Hepatocyte (in vitro differentiated cells): ENCODE measurements around the gene NOL8. TPM values are rescaled to one million over a fixed set of nuclear protein-coding genes. Genes with fewer than 3 reads are reported as not detected.

Experiments used
- DNase-seq: peaks from one replicate; pipeline ENCODE4 v3.0.0-alpha.2; 2016; ENCODE audit warnings: low spot score
- H2AFZ ChIP-seq: fragments of 200-600 bp; sonication (generic); 2 replicates; pipeline ENCODE4 v1.6.0; 2016; ENCODE audit warnings: antibody characterized with exemption, mild to moderate bottlenecking
- H3K27ac ChIP-seq: fragments of 200-600 bp; sonication (generic); 2 replicates; pipeline ENCODE4 v1.5.1; 2016; ENCODE audit warnings: mild to moderate bottlenecking
- H3K27me3 ChIP-seq: fragments of 200-600 bp; sonication (generic); 2 replicates; pipeline ENCODE4 v1.6.1; 2016
- H3K36me3 ChIP-seq: fragments of 200-600 bp; sonication (generic); replicated peaks from 2 replicates; pipeline ENCODE4 v1.5.1; 2016; ENCODE audit warnings: low read depth; ENCODE audit not compliant: insufficient read depth
- H3K4me1 ChIP-seq: fragments of 200-600 bp; sonication (generic); 2 replicates; pipeline ENCODE4 v1.5.1; 2016; ENCODE audit warnings: mild to moderate bottlenecking, moderate library complexity; ENCODE audit not compliant: insufficient read depth
- H3K4me2 ChIP-seq: fragments of 200-600 bp; sonication (generic); 2 replicates; pipeline ENCODE4 v1.6.0; 2016
- H3K4me3 ChIP-seq: fragments of 200-600 bp; sonication (generic); 2 replicates; pipeline ENCODE4 v1.5.1; 2016; ENCODE audit warnings: mild to moderate bottlenecking
- H3K79me2 ChIP-seq: fragments of 200-600 bp; sonication (generic); 2 replicates; pipeline ENCODE4 v1.6.0; 2017; ENCODE audit warnings: mild to moderate bottlenecking
- H3K9me2 ChIP-seq: fragments of 200-600 bp; sonication (generic); replicated peaks from 2 replicates; pipeline ENCODE4 v1.6.0; 2017; ENCODE audit warnings: mild to moderate bottlenecking; ENCODE audit not compliant: insufficient read depth
- H3K9me3 ChIP-seq: fragments of 200-600 bp; sonication (generic); 2 replicates; pipeline ENCODE4 v1.5.1; 2016; ENCODE audit warnings: low read depth, mild to moderate bottlenecking
- H4K20me1 ChIP-seq: fragments of 200-600 bp; sonication (generic); 2 replicates; pipeline ENCODE4 v1.6.0; 2016; ENCODE audit warnings: mild to moderate bottlenecking; ENCODE audit not compliant: insufficient read depth, poor library complexity, severe bottlenecking
- EZH2 ChIP-seq: fragments of 200-600 bp; sonication (generic); IDR thresholded peaks from 2 replicates; pipeline ENCODE4 v1.6.1; 2016; ENCODE audit warnings: antibody characterized with exemption, mild to moderate bottlenecking, borderline replicate concordance
- WGBS: methylation state at CpG from one replicate; pipeline ENCODE4 v1.1.6; 2016; ENCODE audit warnings: low lambda C conversion rate; ENCODE audit errors: missing lambda C conversion rate; 5-methylcytosine and 5-hydroxymethylcytosine counted together
- microRNA-seq: library from miRNA; unstranded; fragments of <30 nt; microRNA quantifications from one replicate; pipeline ENCODE4, GENCODE V29; 2017
- polyA plus RNA-seq: library from polyadenylated mRNA; unstranded; fragments of >200 nt; fragmentation: Nextera tagmentation; extraction: Ambion mirVana; gene quantifications from 2 replicates; pipeline ENCODE4 v1.2.1, GENCODE V29; 2016
- small RNA-seq: library from RNA; depleted of rRNA; stranded (forward); fragments of <200 nt; gene quantifications from one replicate; pipeline ENCODE3, GENCODE V24; 2014
- total RNA-seq: library from RNA; depleted of rRNA; stranded (reverse); fragments of >200 nt; gene quantifications from 2 replicates; pipeline ENCODE4 v1.2.3, GENCODE V29; 2014
- TF ChIP-seq, protein P1 (sequence below): fragments of 200-600 bp; sonication (generic); IDR thresholded peaks from 2 replicates; pipeline ENCODE4 v1.5.1; 2016; ENCODE audit warnings: antibody characterized with exemption, mild to moderate bottlenecking; ENCODE audit not compliant: poor library complexity

The NOL8 gene
- total and polyA plus RNA-seq, 2 experiments from 2014 or later = 17.5 to 28.9 TPM

DNA sequence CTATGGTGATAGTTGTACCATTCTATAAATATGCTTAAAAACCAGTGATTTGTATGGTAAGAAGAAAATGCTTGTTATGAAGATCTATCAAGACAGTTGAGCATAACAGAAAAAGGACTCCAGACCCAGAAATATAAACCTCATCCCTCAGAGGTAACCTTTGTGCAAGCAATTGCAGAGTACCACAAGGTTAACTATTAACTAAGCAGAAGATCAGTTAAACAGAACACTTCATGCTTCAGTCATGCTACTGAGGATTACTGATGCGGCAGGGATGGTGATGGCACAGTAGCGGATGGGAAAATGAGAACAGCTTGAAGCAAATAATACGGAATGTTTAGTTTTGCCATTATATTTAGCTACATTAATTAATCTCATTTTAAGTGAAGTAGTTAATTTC is 77.2 kb downstream of the NOL8 start:
- H3K9me2 ChIP-seq = no peaks in the 10 kb centered on the region
- H3K4me1 ChIP-seq = no peaks in the 10 kb centered on the region
- no peaks in the 10 kb centered on the region for H3K79me2 ChIP-seq
- 71% methylated on average over 3 of the region's 3 CpGs for WGBS
- no peaks in the 10 kb centered on the region for H3K36me3 ChIP-seq
- H4K20me1 ChIP-seq = no peaks in the 10 kb centered on the region
- no peaks in the 10 kb centered on the region for H3K27me3 ChIP-seq
- DNase-seq = peak; percentile 30
- no peak overlapping the region for H2AFZ ChIP-seq
- no peaks in the 10 kb centered on the region for H3K9me3 ChIP-seq
- H3K4me3 ChIP-seq = no peak overlapping the region
- no peak overlapping the region for H3K4me2 ChIP-seq
- no peak for TF ChIP-seq EZH2
- TF ChIP-seq, protein P1, sequence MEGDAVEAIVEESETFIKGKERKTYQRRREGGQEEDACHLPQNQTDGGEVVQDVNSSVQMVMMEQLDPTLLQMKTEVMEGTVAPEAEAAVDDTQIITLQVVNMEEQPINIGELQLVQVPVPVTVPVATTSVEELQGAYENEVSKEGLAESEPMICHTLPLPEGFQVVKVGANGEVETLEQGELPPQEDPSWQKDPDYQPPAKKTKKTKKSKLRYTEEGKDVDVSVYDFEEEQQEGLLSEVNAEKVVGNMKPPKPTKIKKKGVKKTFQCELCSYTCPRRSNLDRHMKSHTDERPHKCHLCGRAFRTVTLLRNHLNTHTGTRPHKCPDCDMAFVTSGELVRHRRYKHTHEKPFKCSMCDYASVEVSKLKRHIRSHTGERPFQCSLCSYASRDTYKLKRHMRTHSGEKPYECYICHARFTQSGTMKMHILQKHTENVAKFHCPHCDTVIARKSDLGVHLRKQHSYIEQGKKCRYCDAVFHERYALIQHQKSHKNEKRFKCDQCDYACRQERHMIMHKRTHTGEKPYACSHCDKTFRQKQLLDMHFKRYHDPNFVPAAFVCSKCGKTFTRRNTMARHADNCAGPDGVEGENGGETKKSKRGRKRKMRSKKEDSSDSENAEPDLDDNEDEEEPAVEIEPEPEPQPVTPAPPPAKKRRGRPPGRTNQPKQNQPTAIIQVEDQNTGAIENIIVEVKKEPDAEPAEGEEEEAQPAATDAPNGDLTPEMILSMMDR = no peak
- H3K27ac ChIP-seq = peak overlapping the region; percentile 40

Small RNA genes within 50 kb of the gene (microRNA-seq; reads per million reads assigned to microRNA genes)
- gene MIR3651 = 1.8 reads per million

Small RNA genes within 50 kb of the gene (small RNA-seq; reads per million reads assigned to genes)
- gene MIR3651 (not detected), gene SNORA84 (0.62 reads per million, percentile 50 among the genes with 10 or more reads in this experiment)

Other genes with a start within 250 kb of the NOL8 start
- gene SPTLC1, start 209.9 kb downstream of the NOL8 start, total RNA-seq = 101 and 102 TPM in 2 replicates
- gene SPTLC1, start 209.9 kb downstream of the NOL8 start, polyA plus RNA-seq = 67.6 and 76.8 TPM in 2 replicates
- 158 and 180 TPM in 2 replicates for gene IARS1, start 31.7 kb downstream of the NOL8 start, total RNA-seq
- gene IARS1, start 31.7 kb downstream of the NOL8 start, polyA plus RNA-seq = 74.4 and 76.7 TPM in 2 replicates
- gene CENPP, start 603 bp upstream of the NOL8 start, total RNA-seq = 2.0 and 5.9 TPM in 2 replicates
- 2.8 and 5.1 TPM in 2 replicates for gene CENPP, start 603 bp upstream of the NOL8 start, polyA plus RNA-seq
- 43.5 and 56.6 TPM in 2 replicates for gene OGN, start 79.2 kb upstream of the NOL8 start, total RNA-seq
- gene OGN, start 79.2 kb upstream of the NOL8 start, polyA plus RNA-seq = 12.6 and 16.7 TPM in 2 replicates
- 0.17 and 0.28 TPM in 2 replicates for gene OMD, start 99.1 kb upstream of the NOL8 start, total RNA-seq
- 0.18 and 0.47 TPM in 2 replicates for gene OMD, start 99.1 kb upstream of the NOL8 start, polyA plus RNA-seq
- 33.6 and 35.3 TPM in 2 replicates for gene ASPN, start 157.2 kb upstream of the NOL8 start, total RNA-seq
- 12.5 and 14.0 TPM in 2 replicates for gene ASPN, start 157.2 kb upstream of the NOL8 start, polyA plus RNA-seq
- 15.9 and 20.8 TPM in 2 replicates for gene ECM2, start 210.6 kb upstream of the NOL8 start, total RNA-seq
- 1.1 and 4.0 TPM in 2 replicates for gene ECM2, start 210.6 kb upstream of the NOL8 start, polyA plus RNA-seq